ENCODE measurements around the gene RPS6KA6. TPM values are rescaled to one million over a fixed set of nuclear protein-coding genes. Genes with fewer than 3 reads are reported as not detected.

The RPS6KA6 gene
- total RNA-seq, 5 donors from 2014 or later (not counting 1 experiment from before 2014, with no cell fraction given): 0.13 to 0.45 (median 0.30) TPM; not detected in 1

GRCh38 chrX:84188320-84188834, 378 bp upstream of the RPS6KA6 start:
- POLR2A ChIA-PET: no interaction called here
- no peak overlapping the region for H3K27ac Mint-ChIP-seq
- H3K27me3 ChIP-seq (replicated peaks in 1 of 2; ENCODE audit: control insufficient read depth in 2 of 2, extremely low read depth in 1 of 2, insufficient read depth in 2 of 2, low read length in 1 of 2): peaks cover 0 to 2% of the 10 kb centered on the region in 2 experiments
- no peaks in the 10 kb centered on the region for H3K9me3 ChIP-seq
- no peaks in the 10 kb centered on the region for H3K36me3 ChIP-seq (ENCODE audit: control insufficient read depth in 2 of 2, extremely low read depth in 1 of 2, insufficient read depth in 1 of 2, low read length in 1 of 2)
- no peaks in the 10 kb centered on the region for H3K4me1 ChIP-seq (ENCODE audit: control insufficient read depth in 1 of 2, extremely low read depth in 1 of 2, insufficient read depth in 2 of 2, low read length in 2 of 2)
- CTCF ChIA-PET: no interaction called here
- no peak overlapping the region for H3K27ac ChIP-seq (ENCODE audit: low read length)
- H3K4me3 Mint-ChIP-seq: peak overlapping the region in 2 of 3 donors; percentile 23 to 45
- peaks cover 0 to 8% (median 3%) of the 10 kb centered on the region in 3 donors for H3K9me3 Mint-ChIP-seq
- peak in 1 of 4 experiments; percentile 46 for ATAC-seq (replicated peaks in 1 of 4)
- H3K27me3 Mint-ChIP-seq: peaks cover 16 to 36% of the 10 kb centered on the region in 2 donors
- H3K4me3 ChIP-seq (ENCODE audit: control insufficient read depth in 1 of 2, extremely low read depth in 1 of 2, low read length in 1 of 2): no peak overlapping the region
- no peaks in the 10 kb centered on the region for H3K36me3 Mint-ChIP-seq
- H3K4me1 Mint-ChIP-seq: peaks cover 0 to 7% (median 6%) of the 10 kb centered on the region in 3 donors
- WGBS (ENCODE audit: insufficient coverage): 0% methylated on average over 1 of the region's 19 CpGs
- DNase-seq: peak in 6 of 35 experiments; percentile 0 to 18 (median 4)

- H3K9me3 ChIP-seq: no peaks in the 10 kb centered on the region
- CTCF ChIA-PET: no interaction called here
- ATAC-seq (replicated peaks in 1 of 4) (no peak), DNase-seq (no peak)
- peaks cover 0 to 7% (median 6%) of the 10 kb centered on the region in 3 donors for H3K4me1 Mint-ChIP-seq
- peaks cover 16 to 40% of the 10 kb centered on the region in 2 donors for H3K27me3 Mint-ChIP-seq
- 8% methylated on average over 14 of the region's 28 CpGs for whole genome bisulfite sequencing (ENCODE audit: insufficient coverage)
- H3K4me1 ChIP-seq (ENCODE audit: control insufficient read depth in 1 of 2, extremely low read depth in 1 of 2, insufficient read depth in 2 of 2, low read length in 2 of 2): no peaks in the 10 kb centered on the region
- POLR2A ChIA-PET: no interaction called here
- H3K36me3 ChIP-seq (ENCODE audit: control insufficient read depth in 2 of 2, extremely low read depth in 1 of 2, insufficient read depth in 1 of 2, low read length in 1 of 2): no peaks in the 10 kb centered on the region
- H3K27me3 ChIP-seq (replicated peaks in 1 of 2; ENCODE audit: control insufficient read depth in 2 of 2, extremely low read depth in 1 of 2, insufficient read depth in 2 of 2, low read length in 1 of 2): peaks cover 0 to 2% of the 10 kb centered on the region in 2 experiments
- H3K27ac ChIP-seq (ENCODE audit: low read length): no peak overlapping the region
- H3K36me3 Mint-ChIP-seq: no peaks in the 10 kb centered on the region
- H3K27ac Mint-ChIP-seq: no peak overlapping the region
- H3K9me3 Mint-ChIP-seq: peaks cover 0 to 7% (median 3%) of the 10 kb centered on the region in 3 donors
- H3K4me3 Mint-ChIP-seq: peak overlapping the region; percentile 49 to 63 (median 52)
- no peak overlapping the region for H3K4me3 ChIP-seq (ENCODE audit: control insufficient read depth in 1 of 2, extremely low read depth in 1 of 2, low read length in 1 of 2)
Measured at GRCh38 chrX:84186603-84187532, 1.1 kb downstream of the RPS6KA6 start.

- DNase-seq (no peak), ATAC-seq (replicated peaks in 1 of 4) (no peak)
- no peak overlapping the region for H3K27ac ChIP-seq (ENCODE audit: low read length)
- no peaks in the 10 kb centered on the region for H3K36me3 Mint-ChIP-seq
- ChIA-PET CTCF (no interaction called here), POLR2A (no interaction called here)
- H3K36me3 ChIP-seq (ENCODE audit: control insufficient read depth in 2 of 2, extremely low read depth in 1 of 2, insufficient read depth in 1 of 2, low read length in 1 of 2): no peaks in the 10 kb centered on the region
- peaks cover 12 to 22% of the 10 kb centered on the region in 2 donors for H3K27me3 Mint-ChIP-seq
- no CpG with 5 or more reads among the region's 2 CpGs for WGBS (ENCODE audit: insufficient coverage)
- no peaks in the 10 kb centered on the region for H3K27me3 ChIP-seq (replicated peaks in 1 of 2; ENCODE audit: control insufficient read depth in 2 of 2, extremely low read depth in 1 of 2, insufficient read depth in 2 of 2, low read length in 1 of 2)
- no peaks in the 10 kb centered on the region for H3K9me3 Mint-ChIP-seq
- peaks cover 0 to 6% (median 5%) of the 10 kb centered on the region in 3 donors for H3K4me1 Mint-ChIP-seq
- H3K4me3 Mint-ChIP-seq: no peak overlapping the region
- H3K4me1 ChIP-seq (ENCODE audit: control insufficient read depth in 1 of 2, extremely low read depth in 1 of 2, insufficient read depth in 2 of 2, low read length in 2 of 2): no peaks in the 10 kb centered on the region
- no peak overlapping the region for H3K4me3 ChIP-seq (ENCODE audit: control insufficient read depth in 1 of 2, extremely low read depth in 1 of 2, low read length in 1 of 2)
- no peaks in the 10 kb centered on the region for H3K9me3 ChIP-seq
- no peak overlapping the region for H3K27ac Mint-ChIP-seq
Measured at GRCh38 chrX:84182516-84182915, 5.5 kb downstream of the RPS6KA6 start.

GRCh38 chrX:84175958-84176357, 12.0 kb downstream of the RPS6KA6 start:
- no peaks in the 10 kb centered on the region for H3K36me3 Mint-ChIP-seq
- POLR2A ChIA-PET: no interaction called here

GRCh38 chrX:84175274-84175673, 12.7 kb downstream of the RPS6KA6 start:
- no peak for DNase-seq
- H3K27ac Mint-ChIP-seq: no peak overlapping the region
- POLR2A ChIA-PET: no interaction called here
- H3K36me3 Mint-ChIP-seq: no peaks in the 10 kb centered on the region
- Histone ChIP-seq H3K9me3 (no peaks in the 10 kb centered on the region), H3K36me3 (ENCODE audit: control insufficient read depth in 2 of 2, extremely low read depth in 1 of 2, insufficient read depth in 1 of 2, low read length in 1 of 2) (no peaks in the 10 kb centered on the region), H3K4me3 (ENCODE audit: control insufficient read depth in 1 of 2, extremely low read depth in 1 of 2, low read length in 1 of 2) (no peak overlapping the region), H3K27me3 (replicated peaks in 1 of 2; ENCODE audit: control insufficient read depth in 2 of 2, extremely low read depth in 1 of 2, insufficient read depth in 2 of 2, low read length in 1 of 2) (no peaks in the 10 kb centered on the region), H3K27ac (ENCODE audit: low read length) (no peak overlapping the region), H3K4me1 (ENCODE audit: control insufficient read depth in 1 of 2, extremely low read depth in 1 of 2, insufficient read depth in 2 of 2, low read length in 2 of 2) (no peaks in the 10 kb centered on the region)
- CTCF ChIA-PET: no interaction called here
- H3K4me3 Mint-ChIP-seq: no peak overlapping the region
- WGBS (ENCODE audit: insufficient coverage): no CpG with 5 or more reads among the region's 3 CpGs
- no peaks in the 10 kb centered on the region for H3K4me1 Mint-ChIP-seq
- no peaks in the 10 kb centered on the region for H3K9me3 Mint-ChIP-seq
- no peak for ATAC-seq (replicated peaks in 1 of 4)
- H3K27me3 Mint-ChIP-seq: no peaks in the 10 kb centered on the region

More at GRCh38 chrX:84175958-84176357, 12.0 kb downstream of the RPS6KA6 start:
- H3K27ac ChIP-seq (ENCODE audit: low read length): no peak overlapping the region
- H3K4me1 Mint-ChIP-seq: no peaks in the 10 kb centered on the region
- no peak for DNase-seq
- CTCF ChIA-PET: no interaction called here
- H3K27me3 Mint-ChIP-seq: no peaks in the 10 kb centered on the region
- H3K9me3 Mint-ChIP-seq: no peaks in the 10 kb centered on the region
- H3K36me3 ChIP-seq (ENCODE audit: control insufficient read depth in 2 of 2, extremely low read depth in 1 of 2, insufficient read depth in 1 of 2, low read length in 1 of 2): no peaks in the 10 kb centered on the region
- no peaks in the 10 kb centered on the region for H3K9me3 ChIP-seq
- no peak overlapping the region for H3K4me3 ChIP-seq (ENCODE audit: control insufficient read depth in 1 of 2, extremely low read depth in 1 of 2, low read length in 1 of 2)
- H3K27ac Mint-ChIP-seq: no peak overlapping the region
- no peak overlapping the region for H3K4me3 Mint-ChIP-seq
- ATAC-seq (replicated peaks in 1 of 4): no peak
- H3K4me1 ChIP-seq (ENCODE audit: control insufficient read depth in 1 of 2, extremely low read depth in 1 of 2, insufficient read depth in 2 of 2, low read length in 2 of 2): no peaks in the 10 kb centered on the region
- H3K27me3 ChIP-seq (replicated peaks in 1 of 2; ENCODE audit: control insufficient read depth in 2 of 2, extremely low read depth in 1 of 2, insufficient read depth in 2 of 2, low read length in 1 of 2): no peaks in the 10 kb centered on the region

GRCh38 chrX:84174348-84174747, 13.7 kb downstream of the RPS6KA6 start:
- no peaks in the 10 kb centered on the region for H3K4me1 Mint-ChIP-seq
- H3K27me3 Mint-ChIP-seq: no peaks in the 10 kb centered on the region
- no peaks in the 10 kb centered on the region for H3K9me3 Mint-ChIP-seq
- Histone ChIP-seq H3K4me3 (ENCODE audit: control insufficient read depth in 1 of 2, extremely low read depth in 1 of 2, low read length in 1 of 2) (no peak overlapping the region), H3K9me3 (no peaks in the 10 kb centered on the region), H3K4me1 (ENCODE audit: control insufficient read depth in 1 of 2, extremely low read depth in 1 of 2, insufficient read depth in 2 of 2, low read length in 2 of 2) (no peaks in the 10 kb centered on the region), H3K27ac (ENCODE audit: low read length) (no peak overlapping the region), H3K27me3 (replicated peaks in 1 of 2; ENCODE audit: control insufficient read depth in 2 of 2, extremely low read depth in 1 of 2, insufficient read depth in 2 of 2, low read length in 1 of 2) (no peaks in the 10 kb centered on the region), H3K36me3 (ENCODE audit: control insufficient read depth in 2 of 2, extremely low read depth in 1 of 2, insufficient read depth in 1 of 2, low read length in 1 of 2) (no peaks in the 10 kb centered on the region)
- ATAC-seq (replicated peaks in 1 of 4) (no peak), DNase-seq (no peak)
- H3K4me3 Mint-ChIP-seq: no peak overlapping the region
- ChIA-PET POLR2A (no interaction called here), CTCF (no interaction called here)
- H3K27ac Mint-ChIP-seq: no peak overlapping the region
- WGBS (ENCODE audit: insufficient coverage): no CpG with 5 or more reads among the region's 2 CpGs
- H3K36me3 Mint-ChIP-seq: no peaks in the 10 kb centered on the region
